SK-MEL-5 (cell line): ENCODE data around the gene SURF1. TPM values are rescaled to one million over a fixed set of nuclear protein-coding genes. Genes with fewer than 3 reads are reported as not detected.
A peak's percentile ranks its signal among the peaks of the same experiment; 100 is the strongest.

Source experiments
- DNase-seq: peaks from one replicate; pipeline ENCODE4 v3.0.0-alpha.2; 2016; ENCODE audit warnings: low read depth, low spot score
- in situ Hi-C: cut with HindIII; loops from 2 replicates; pipeline ENCODE4 v1.10.0; 2016; ENCODE audit warnings: low sequenced_read_pairs, high pct_unique_total_duplicates, low pct_unique_long_range_greater_than_20kb
- total RNA-seq: library from RNA; depleted of rRNA; stranded (reverse); fragments of >200 nt; shearing (Covaris generic); gene quantifications from 2 replicates; pipeline ENCODE4 v1.2.3, GENCODE V29; 2014

SURF1 gene
- total RNA-seq, 1 experiment from 2014 or later, result 50.3 TPM

DNA sequence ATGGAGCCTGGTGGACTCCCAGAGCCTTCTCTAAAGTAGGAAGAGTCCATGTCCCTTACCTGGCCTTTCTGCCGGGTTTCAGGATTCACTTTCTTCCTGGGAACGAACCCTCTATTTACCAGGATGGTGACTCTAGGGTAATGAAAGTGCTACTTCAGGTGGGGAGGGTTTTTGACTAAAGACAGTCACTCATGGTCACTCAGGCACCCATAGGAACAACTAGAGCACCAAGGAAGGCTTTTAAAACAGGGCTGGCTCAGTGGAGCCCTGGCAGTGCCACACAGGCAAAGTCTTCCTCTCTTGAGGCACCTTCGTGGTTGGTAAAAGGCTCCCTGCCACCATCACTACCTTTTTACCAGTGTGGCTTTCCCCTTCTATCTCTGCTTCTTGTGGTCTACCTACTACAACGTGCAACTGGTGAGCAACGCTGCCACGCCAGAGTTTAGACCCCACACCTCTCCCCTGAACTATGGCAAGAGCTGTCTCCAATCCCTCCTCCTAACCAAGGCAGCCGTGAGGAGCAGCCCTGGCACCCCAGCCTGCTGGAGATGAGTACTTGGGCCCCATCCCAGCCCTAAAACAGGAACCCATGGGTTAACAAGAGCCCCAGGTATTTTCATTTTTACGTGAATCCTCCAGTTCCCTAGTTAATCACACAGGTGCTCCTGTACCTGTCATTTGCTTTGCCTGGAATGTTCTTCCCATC, 3.5 kb downstream of the SURF1 start:
- no peak for DNase-seq
- in situ Hi-C loops, result no loop called here

- DNase-seq, result peak; percentile 91
- in situ Hi-C loops, result no loop called here
Observed at GRCh38 chr9:133351908-133352634, 4.2 kb downstream of the SURF1 start.

DNA sequence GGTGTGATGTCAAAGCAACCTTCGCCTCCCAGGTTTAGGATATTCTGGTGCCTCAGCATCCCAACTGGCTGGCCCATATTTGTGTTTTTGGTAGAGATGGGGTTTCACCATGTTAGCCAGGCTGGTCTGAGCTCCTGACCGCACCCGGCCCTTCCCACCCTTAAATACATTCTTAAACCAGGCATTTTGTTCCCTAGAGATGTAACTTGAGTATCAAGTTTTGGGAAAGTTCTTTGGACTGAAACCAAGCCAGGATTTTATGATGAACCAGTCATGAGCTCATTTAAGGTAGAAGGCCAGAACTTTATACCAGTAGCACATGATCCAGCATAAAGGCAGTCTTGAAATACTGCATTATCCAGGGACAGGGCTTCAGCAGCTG, 4.8 kb downstream of the SURF1 start:
- in situ Hi-C loops, result no loop called here
- DNase-seq, result no peak

GRCh38 chr9:133349965-133350616, 6.2 kb downstream of the SURF1 start:
- in situ Hi-C loops, result no loop called here
- DNase-seq, result no peak

- DNase-seq, result no peak
- in situ Hi-C loops, result no loop called here
Observed at GRCh38 chr9:133348718-133349573, 7.3 kb downstream of the SURF1 start.

DNA sequence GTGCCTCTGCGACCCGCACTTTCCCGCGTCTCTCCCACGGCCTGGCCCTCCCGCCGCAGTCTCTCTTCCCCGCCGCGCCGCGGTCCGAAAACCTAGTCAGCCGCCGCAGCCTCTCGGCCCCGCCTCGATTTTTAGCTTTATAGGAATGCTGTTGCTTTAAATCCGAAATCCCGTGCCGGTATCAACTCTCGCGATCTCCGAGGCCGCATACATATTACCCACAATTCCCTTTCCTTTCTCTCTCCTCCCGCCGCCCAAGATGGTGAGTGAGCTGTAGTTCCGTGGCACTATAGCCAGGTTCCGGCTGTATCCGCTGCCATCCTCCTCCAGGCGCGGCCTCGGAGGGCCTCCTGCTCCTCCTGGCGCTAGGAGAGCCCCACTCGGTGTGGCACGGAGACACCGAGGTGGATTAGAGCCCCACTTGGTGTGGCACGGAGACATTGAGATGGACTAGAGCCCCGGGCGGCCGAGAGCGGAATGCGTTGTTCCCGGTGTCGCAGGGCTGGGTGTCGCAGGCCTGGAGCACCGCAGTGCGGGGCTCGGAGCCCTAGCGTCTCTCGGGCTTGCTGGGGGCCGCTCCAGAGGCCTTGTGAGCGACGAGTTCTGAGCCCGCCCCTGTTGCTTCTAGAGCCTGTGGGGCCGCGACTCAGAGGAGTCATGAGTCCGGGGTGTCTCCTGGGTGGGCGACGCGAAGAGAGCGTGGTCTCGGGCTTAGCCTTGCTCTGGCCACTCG, 8.1 kb downstream of the SURF1 start, which contains the start of the genes MED22 and RPL7A:
Gene MED22 (minus strand): TSS at position 147 of the 733 bp plus-strand sequence. CDS start 1,469 bp downstream, outside the sequence.
Gene RPL7A (plus strand): TSS at position 234 of the 733 bp plus-strand sequence. CDS start 26 bp downstream, at position 260.
- in situ Hi-C loops, result no loop called here
- peak; percentile 96 for DNase-seq

DNA sequence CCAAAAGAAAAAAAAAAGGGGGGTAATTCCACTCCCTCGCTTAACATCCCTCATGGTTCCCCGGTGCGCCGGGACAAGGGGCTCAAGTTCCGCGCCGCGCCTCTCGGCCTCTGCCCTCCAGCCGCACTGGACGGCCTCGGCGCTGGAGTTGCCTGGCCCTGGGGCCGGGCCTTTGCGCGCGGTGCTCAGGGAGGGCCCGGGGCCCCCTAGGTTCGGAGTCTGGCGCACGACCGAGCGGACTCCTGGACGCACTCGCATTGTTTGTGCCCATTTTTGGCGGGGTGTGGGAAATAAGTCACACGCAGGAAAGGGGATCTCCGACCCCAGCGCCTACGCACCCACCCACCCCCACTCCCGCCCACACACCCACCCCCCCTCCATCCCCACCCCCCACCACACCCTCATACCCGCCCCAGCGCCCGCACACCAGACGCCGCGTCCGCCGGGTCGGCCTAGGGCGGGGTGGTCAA, 8.7 kb downstream of the SURF1 start:
- DNase-seq, result peak; percentile 22

DNA sequence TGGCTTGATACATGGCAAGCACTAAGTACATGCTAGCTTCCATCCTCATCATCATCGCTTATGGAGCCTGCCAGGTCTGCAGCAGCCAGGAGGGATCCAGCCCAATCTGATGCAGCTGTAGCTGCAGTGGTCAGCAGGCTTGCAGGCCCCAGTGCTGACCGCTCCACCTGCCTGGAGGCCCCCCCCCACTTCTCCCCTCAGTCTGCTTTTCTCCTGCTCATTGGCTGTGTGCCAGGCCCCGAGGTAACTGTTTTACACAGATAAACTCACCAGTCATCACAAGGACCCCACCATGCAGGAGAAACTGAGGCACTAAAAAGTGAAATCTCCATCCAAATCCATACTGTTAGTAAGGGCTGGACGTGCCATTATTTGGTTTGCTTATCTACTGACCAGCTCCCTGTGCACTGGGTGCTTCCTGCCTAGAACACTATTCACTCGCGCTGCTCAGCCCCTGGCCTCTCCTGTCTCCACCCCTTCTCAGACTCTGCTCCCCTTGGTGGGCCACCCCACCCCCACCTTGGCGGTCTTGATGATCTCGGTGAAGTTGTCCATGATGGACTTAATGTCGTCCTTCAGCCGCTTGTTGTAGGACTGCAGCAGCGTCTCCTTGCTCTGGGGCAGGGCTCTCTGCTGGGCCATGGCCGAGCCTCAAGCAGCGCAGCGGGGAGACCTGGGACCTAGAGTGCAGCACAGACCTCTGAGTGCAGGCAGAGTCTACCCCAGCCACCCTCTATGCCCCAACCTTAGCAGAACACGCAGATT, 10.1 kb downstream of the SURF1 start:
- no peak for DNase-seq
- in situ Hi-C loops, result no loop called here

More for the DNA sequence above, 8.7 kb downstream of the SURF1 start:
- in situ Hi-C loops, result no loop called here

DNA sequence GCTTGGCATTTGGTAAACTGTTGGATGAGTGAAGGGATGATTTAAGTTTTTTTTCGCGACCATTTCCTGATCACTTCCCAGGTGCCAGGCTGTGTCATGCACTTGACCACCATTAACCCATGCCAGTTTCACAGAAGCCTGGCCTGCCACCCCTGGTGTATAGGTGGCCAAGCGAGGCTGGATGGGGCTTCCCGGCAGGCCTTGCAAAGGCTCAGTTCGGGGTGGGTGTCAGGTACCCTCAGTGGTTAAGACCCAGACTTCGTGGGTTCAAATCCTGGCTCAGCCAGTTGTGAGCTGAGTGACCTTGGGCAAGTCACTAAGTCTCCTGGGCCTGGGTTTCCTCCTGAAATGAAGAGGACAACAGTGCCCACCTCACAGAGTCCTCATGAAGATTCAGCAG, 10.7 kb downstream of the SURF1 start:
- in situ Hi-C loops, result no loop called here
- no peak for DNase-seq

DNA sequence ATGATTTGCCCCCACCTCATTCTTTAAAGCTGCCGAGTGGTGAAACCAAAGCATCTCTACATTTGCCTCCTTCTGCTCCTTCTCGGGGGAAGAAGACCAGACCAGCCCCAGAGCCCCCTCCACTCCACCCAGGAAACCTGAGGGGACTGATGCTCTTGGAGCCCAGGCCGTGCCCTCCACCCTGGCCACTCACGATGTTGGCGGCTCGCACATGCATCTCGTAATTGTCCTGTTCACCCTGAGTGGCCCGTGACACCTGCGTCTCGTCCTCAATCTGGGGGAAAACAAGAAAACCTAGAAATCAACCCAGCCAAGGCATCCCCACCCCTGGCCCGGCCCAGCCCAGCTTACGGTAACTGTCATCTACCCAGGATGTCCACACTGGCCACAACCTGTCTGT, 11.3 kb downstream of the SURF1 start:
- DNase-seq, result no peak
- in situ Hi-C loops, result no loop called here

GRCh38 chr9:133344071-133344470, 12.2 kb downstream of the SURF1 start:
- in situ Hi-C loops, result no loop called here
- no peak for DNase-seq

GRCh38 chr9:133342570-133342969, 13.7 kb downstream of the SURF1 start:
- no peak for DNase-seq
- in situ Hi-C loops, result no loop called here

GRCh38 chr9:133342069-133342406, 14.2 kb downstream of the SURF1 start:
- in situ Hi-C loops, result no loop called here
- DNase-seq, result no peak

DNA sequence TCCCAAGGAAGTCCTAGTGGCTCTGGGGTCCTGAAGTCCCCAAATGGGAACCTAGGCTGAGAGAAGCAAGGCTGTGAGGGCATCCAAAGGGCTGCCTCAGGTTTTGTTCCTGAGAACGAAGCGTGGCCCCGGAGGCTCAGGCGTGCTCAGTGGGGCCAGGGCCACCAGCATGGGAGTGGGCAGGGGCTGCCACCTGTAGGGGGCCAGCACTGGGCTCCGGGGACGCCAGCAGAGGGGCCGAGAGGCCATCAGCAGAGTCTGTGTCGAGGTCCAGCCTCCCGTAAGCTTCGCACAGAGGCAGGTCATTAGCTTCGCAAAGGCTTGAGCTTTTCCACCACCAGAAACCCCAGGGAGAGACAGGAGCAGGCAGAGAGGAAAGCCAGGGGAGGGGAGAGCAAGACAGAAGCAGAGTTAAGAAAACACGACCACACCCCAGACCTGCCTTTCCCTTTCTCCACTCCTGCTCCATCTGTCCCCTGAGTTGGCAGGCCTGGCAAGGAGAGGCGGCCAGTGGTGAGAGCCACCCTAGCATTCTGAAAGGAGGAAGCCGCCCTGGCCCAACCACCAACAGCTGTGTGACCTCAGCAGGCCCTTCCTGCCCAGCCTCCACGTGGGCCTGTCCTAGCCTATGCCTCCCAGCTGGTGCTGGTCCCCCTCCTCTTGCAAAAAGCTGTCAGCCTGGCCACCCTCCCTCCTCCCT, 14.8 kb downstream of the SURF1 start:
- DNase-seq, result no peak
- in situ Hi-C loops, result no loop called here

DNA sequence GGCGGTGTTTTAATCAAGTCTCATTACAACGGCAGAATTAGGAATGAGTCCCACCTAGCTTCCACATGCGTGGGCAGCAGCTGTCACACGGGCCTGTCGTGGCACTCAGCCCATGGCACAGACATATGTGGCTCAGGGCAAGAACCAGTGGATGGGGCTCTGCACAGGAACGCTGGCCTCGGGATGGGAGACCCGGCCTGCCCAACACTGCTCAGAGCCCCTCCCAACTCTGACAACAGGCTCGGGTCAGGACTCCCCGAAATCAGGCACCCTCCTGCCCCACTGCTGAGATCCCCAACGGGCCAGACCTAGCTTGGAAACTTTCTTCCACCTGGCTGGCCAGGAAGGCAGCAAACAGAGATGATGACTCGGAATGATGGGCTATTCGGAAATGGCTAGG, 15.4 kb downstream of the SURF1 start:
- no peak for DNase-seq
- in situ Hi-C loops, result no loop called here

- in situ Hi-C loops, result no loop called here
- no peak for DNase-seq
Observed at GRCh38 chr9:133340256-133340655, 16.0 kb downstream of the SURF1 start.
